PFSK-1 (cell line): Measurements from ENCODE around the gene DEDD2.

Experiments
- POLR2AphosphoS5 ChIP-seq: IDR thresholded peaks from 2 replicates; pipeline ENCODE4 v1.6.1; 2012; ENCODE audit warnings: low read depth, mild to moderate bottlenecking, control low read depth, low read length, moderate library complexity
- SIN3A ChIP-seq: IDR thresholded peaks from 2 replicates; pipeline ENCODE4 v1.6.1; 2012; ENCODE audit warnings: mild to moderate bottlenecking, low read length, moderate library complexity, borderline replicate concordance; ENCODE audit not compliant: insufficient read depth
- TF ChIP-seq, protein P1 (sequence below), 2 experiments: IDR thresholded peaks; 2 replicates each; pipeline versions ENCODE4 v1.6.1 to v1.8.0; 2011 to 2012; ENCODE audit warnings: low read depth in 2 of 2, low read length in 2 of 2, control low read depth in 1 of 2, inconsistent platforms in 1 of 2, mild to moderate bottlenecking in 1 of 2, moderate library complexity in 1 of 2; ENCODE audit not compliant: insufficient read depth in 1 of 2

DNA sequence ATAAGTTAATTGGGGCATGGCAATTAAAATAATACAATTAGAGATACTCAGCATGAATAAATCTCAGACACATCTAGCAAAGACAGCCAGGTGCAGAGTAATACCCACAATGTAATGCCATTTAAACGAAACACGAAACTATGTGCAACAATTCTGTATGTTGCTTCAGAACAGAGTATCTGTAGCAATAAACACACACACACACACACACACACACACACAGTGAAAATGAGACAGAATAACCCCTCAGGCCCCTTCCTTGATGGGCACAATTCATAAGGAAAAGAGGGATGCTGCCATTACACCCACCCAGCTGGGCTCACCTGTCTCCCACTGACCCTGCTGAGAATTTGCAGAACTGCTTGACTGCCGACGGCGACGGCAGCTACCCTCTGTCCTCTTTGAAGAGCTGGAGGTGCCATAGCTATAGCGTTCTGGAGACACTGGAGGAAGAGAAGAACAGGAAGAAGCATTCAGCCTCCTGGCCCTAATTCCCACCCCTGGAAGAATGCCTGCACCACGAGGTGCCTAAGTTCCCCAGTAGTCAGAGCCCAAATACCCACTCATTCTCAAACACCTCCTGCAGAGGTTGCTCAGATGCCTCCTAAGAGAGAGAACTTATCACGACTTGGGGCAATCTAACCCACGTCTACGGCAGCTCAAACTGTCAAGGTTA lies 2.5 kb downstream of the DEDD2 start:
- TF ChIP-seq POLR2AphosphoS5 (no peak), SIN3A (no peak)
- TF ChIP-seq, protein P1, sequence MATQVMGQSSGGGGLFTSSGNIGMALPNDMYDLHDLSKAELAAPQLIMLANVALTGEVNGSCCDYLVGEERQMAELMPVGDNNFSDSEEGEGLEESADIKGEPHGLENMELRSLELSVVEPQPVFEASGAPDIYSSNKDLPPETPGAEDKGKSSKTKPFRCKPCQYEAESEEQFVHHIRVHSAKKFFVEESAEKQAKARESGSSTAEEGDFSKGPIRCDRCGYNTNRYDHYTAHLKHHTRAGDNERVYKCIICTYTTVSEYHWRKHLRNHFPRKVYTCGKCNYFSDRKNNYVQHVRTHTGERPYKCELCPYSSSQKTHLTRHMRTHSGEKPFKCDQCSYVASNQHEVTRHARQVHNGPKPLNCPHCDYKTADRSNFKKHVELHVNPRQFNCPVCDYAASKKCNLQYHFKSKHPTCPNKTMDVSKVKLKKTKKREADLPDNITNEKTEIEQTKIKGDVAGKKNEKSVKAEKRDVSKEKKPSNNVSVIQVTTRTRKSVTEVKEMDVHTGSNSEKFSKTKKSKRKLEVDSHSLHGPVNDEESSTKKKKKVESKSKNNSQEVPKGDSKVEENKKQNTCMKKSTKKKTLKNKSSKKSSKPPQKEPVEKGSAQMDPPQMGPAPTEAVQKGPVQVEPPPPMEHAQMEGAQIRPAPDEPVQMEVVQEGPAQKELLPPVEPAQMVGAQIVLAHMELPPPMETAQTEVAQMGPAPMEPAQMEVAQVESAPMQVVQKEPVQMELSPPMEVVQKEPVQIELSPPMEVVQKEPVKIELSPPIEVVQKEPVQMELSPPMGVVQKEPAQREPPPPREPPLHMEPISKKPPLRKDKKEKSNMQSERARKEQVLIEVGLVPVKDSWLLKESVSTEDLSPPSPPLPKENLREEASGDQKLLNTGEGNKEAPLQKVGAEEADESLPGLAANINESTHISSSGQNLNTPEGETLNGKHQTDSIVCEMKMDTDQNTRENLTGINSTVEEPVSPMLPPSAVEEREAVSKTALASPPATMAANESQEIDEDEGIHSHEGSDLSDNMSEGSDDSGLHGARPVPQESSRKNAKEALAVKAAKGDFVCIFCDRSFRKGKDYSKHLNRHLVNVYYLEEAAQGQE (IDR thresholded peaks at IDR 0.05; ENCODE audit: insufficient read depth in 1 of 2, low read depth in 2 of 2, low read length in 2 of 2) = no peak
